ENCODE data around the gene RHBDD1. TPM values are rescaled to one million over a fixed set of nuclear protein-coding genes. Genes with fewer than 3 reads are reported as not detected.

Gene RHBDD1
- total and polyA plus RNA-seq, 2 donors (not counting 1 experiment from before 2014, with no cell fraction given): 21.2 to 128 TPM

DNA sequence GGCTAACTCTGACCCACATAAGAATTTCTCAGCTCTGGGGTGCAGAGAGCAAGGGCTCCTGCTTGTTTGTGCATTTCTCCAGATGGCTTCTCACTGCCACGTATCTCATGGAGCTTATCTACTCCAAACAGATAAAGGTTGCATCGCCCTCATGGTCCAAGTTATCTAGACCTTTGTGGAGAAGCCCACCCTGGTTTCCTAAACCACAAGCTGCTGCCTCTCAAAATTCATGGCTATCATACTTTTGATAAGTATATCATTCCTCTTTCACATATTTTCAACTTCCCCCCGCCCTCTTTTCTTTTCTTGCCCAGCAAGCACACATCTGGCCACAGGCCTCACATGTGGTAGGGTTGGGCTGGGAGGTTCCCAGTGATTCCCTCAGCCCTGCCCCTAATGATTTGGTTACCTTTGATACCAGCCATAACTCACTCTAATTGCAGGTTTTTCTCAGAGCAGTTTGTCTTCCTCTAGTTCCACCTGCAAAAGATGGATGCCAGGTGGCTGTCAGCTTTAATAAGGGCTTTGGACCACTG, 146.0 kb downstream of the RHBDD1 start:
- Histone ChIP-seq H4K20me1 (ENCODE audit: control insufficient read depth, insufficient read depth, low read length, poor library complexity, severe bottlenecking) (peaks cover 15% of the 10 kb centered on the region), H3K4me3 (ENCODE audit: control extremely low read depth in 1 of 5, extremely low read depth in 1 of 5, insufficient read depth in 1 of 5, low read depth in 2 of 5, low read length in 4 of 5) (no peak overlapping the region), H3K4me1 (ENCODE audit: control insufficient read depth in 2 of 2, insufficient read depth in 2 of 2, low read length in 2 of 2) (peaks cover 18 to 20% of the 10 kb centered on the region in 2 donors), H3K27ac (ENCODE audit: low read length in 2 of 2) (no peak overlapping the region), H2AFZ (ENCODE audit: insufficient read depth, low read depth, low read length, poor library complexity, severe bottlenecking) (no peak overlapping the region), H3K4me2 (replicated peaks; ENCODE audit: low read depth, low read length, poor library complexity, severe bottlenecking) (no peak overlapping the region), H3K9ac (ENCODE audit: low read length) (no peak overlapping the region), H3K9me3 (ENCODE audit: control extremely low read depth in 1 of 3, control insufficient read depth in 2 of 3, insufficient read depth in 1 of 3, low read length in 2 of 3) (no peaks in the 10 kb centered on the region), H3K79me2 (ENCODE audit: control insufficient read depth, insufficient read depth, low read length) (no peaks in the 10 kb centered on the region), H3K27me3 (replicated peaks in 1 of 4; ENCODE audit: control extremely low read depth in 1 of 4, control insufficient read depth in 3 of 4, insufficient read depth in 4 of 4, low read length in 3 of 4) (no peaks in the 10 kb centered on the region), H3K36me3 (replicated peaks in 1 of 2; ENCODE audit: control extremely low read depth in 1 of 2, control insufficient read depth in 1 of 2, extremely low read depth in 1 of 2, insufficient read depth in 2 of 2, low read length in 1 of 2) (peaks cover 0 to 21% of the 10 kb centered on the region in 2 experiments)
- intact Hi-C loops (cut with micrococcal nuclease): no loop called here
- 89% methylated on average over 2 of the region's 3 CpGs for WGBS (ENCODE audit: insufficient coverage)
- Mint-ChIP-seq H3K4me3 (no peak overlapping the region), H3K27me3 (no peaks in the 10 kb centered on the region), H3K27ac (no peak overlapping the region), H3K9me3 (ENCODE audit: insufficient read depth) (no peaks in the 10 kb centered on the region), H3K4me1 (peaks cover 28% of the 10 kb centered on the region)
- DNase-seq (no peak), ATAC-seq (ENCODE audit: low read depth) (no peak)
- TF ChIP-seq CTCF (IDR thresholded peaks at IDR 0.05) (no peak), EZH2 (IDR thresholded peaks at IDR 0.05; ENCODE audit: borderline replicate concordance, insufficient read depth, low read depth, low read length, poor library complexity, severe bottlenecking) (no peak)
- POLR2A ChIA-PET: no interaction called here
- CTCF ChIA-PET: interaction anchor here (0.8 to 1.9 kb wide), 8 partner anchors 24 to 1321 kb away, joined by 3 to 14 read pairs (median 3); partner anchors contain the start of gene IRS1
